Liver (tissue), 9 donors: ENCODE data around the gene AVPR1A. TPM values are rescaled to one million over a fixed set of nuclear protein-coding genes. Genes with fewer than 3 reads are reported as not detected.
"Not testable (repeated sequence)": the region's sequence is repeated elsewhere in the genome, so short reads cannot be mapped to it uniquely, and the experiment has no call there.

ENCODE experiments used
- DNase-seq: peaks from one replicate; pipeline ENCODE4 v3.0.0-alpha.2; 2017; ENCODE audit warnings: low spot score
- H3K27ac ChIP-seq, 2 donors: one replicate each; pipeline ENCODE4 v1.7.0; 2013; ENCODE audit warnings: inconsistent platforms in 2 of 2, low read length in 2 of 2, control low read depth in 1 of 2, low read depth in 1 of 2, mild to moderate bottlenecking in 1 of 2
- H3K27me3 ChIP-seq, 4 donors: one replicate each; pipeline versions ENCODE4 v1.6.1 to v1.7.0; 2013; ENCODE audit warnings: low read length in 3 of 4, inconsistent platforms in 1 of 4, mild to moderate bottlenecking in 1 of 4, moderate library complexity in 1 of 4; ENCODE audit not compliant: control insufficient read depth in 4 of 4, insufficient read depth in 4 of 4
- H3K36me3 ChIP-seq, 4 donors: one replicate each; pipeline versions ENCODE4 v1.6.1 to v1.7.0; 2013; ENCODE audit warnings: low read length in 3 of 4, mild to moderate bottlenecking in 3 of 4, low read depth in 1 of 4, moderate library complexity in 1 of 4; ENCODE audit not compliant: control insufficient read depth in 4 of 4, insufficient read depth in 3 of 4
- H3K4me1 ChIP-seq, 4 donors: one replicate each; pipeline versions ENCODE4 v1.6.1 to v1.7.0; 2013; ENCODE audit warnings: low read length in 3 of 4, mild to moderate bottlenecking in 3 of 4, moderate library complexity in 1 of 4; ENCODE audit not compliant: control insufficient read depth in 4 of 4, insufficient read depth in 4 of 4
- H3K4me3 ChIP-seq, 3 donors: one replicate each; pipeline versions ENCODE4 v1.6.1 to v1.7.0; 2013; ENCODE audit warnings: low read length in 3 of 3, control low read depth in 1 of 3, low read depth in 1 of 3, mild to moderate bottlenecking in 1 of 3
- H3K9ac ChIP-seq, 2 donors: one replicate each; pipeline ENCODE4 v1.7.0; 2013; ENCODE audit warnings: low read length in 2 of 2, mild to moderate bottlenecking in 2 of 2, moderate library complexity in 2 of 2, control low read depth in 1 of 2, low read depth in 1 of 2
- H3K9me3 ChIP-seq, 4 donors: one replicate each; pipeline versions ENCODE4 v1.6.1 to v1.7.0; 2013; ENCODE audit warnings: low read length in 3 of 4; ENCODE audit not compliant: control insufficient read depth in 4 of 4
- ATF3 ChIP-seq: IDR thresholded peaks from 2 replicates; pipeline ENCODE4 v1.6.1; 2016; ENCODE audit warnings: antibody characterized with exemption
- CTCF ChIP-seq: fragments of 150-350 bp; IDR thresholded peaks from 2 replicates; pipeline ENCODE4 v1.5.1; 2017; ENCODE audit warnings: improper control_type of control experiment, low read depth, low read length; ENCODE audit not compliant: missing input control
- EGR1 ChIP-seq, 2 donors: IDR thresholded peaks; 2 replicates each; pipeline ENCODE4 v1.6.1; 2016 to 2018; ENCODE audit warnings: antibody characterized with exemption in 2 of 2, low read depth in 2 of 2
- FOXA1 ChIP-seq: IDR thresholded peaks from 2 replicates; pipeline ENCODE4 v1.6.1; 2016; ENCODE audit warnings: antibody characterized with exemption
- FOXA2 ChIP-seq: IDR thresholded peaks from 2 replicates; pipeline ENCODE4 v1.6.1; 2016; ENCODE audit warnings: antibody characterized with exemption
- GABPA ChIP-seq, 2 donors: IDR thresholded peaks in 1 of 2; conservative IDR thresholded peaks in 1 of 2; 2 replicates each; pipeline ENCODE4 v1.6.1; 2016; ENCODE audit warnings: antibody characterized with exemption in 2 of 2, mild to moderate bottlenecking in 1 of 2, moderate library complexity in 1 of 2
- HNF4A ChIP-seq, 2 donors: conservative IDR thresholded peaks; 2 replicates each; pipeline ENCODE4 v1.6.1; 2016; ENCODE audit warnings: antibody characterized with exemption in 2 of 2, mild to moderate bottlenecking in 2 of 2
- HNF4G ChIP-seq: IDR thresholded peaks from 2 replicates; pipeline ENCODE4 v1.6.1; 2016; ENCODE audit warnings: antibody characterized with exemption
- JUND ChIP-seq, 2 donors: IDR thresholded peaks; 2 replicates each; pipeline ENCODE4 v1.6.1; 2016; ENCODE audit warnings: antibody characterized with exemption in 2 of 2
- MAX ChIP-seq: IDR thresholded peaks from 2 replicates; pipeline ENCODE4 v1.6.1; 2016; ENCODE audit warnings: antibody characterized with exemption
- NR2F2 ChIP-seq: IDR thresholded peaks from 2 replicates; pipeline ENCODE4 v1.6.1; 2016; ENCODE audit warnings: antibody characterized with exemption
- RAD21 ChIP-seq, 2 donors: IDR thresholded peaks; 2 replicates each; pipeline ENCODE4 v1.6.1; 2016; ENCODE audit warnings: antibody characterized with exemption in 2 of 2, mild to moderate bottlenecking in 2 of 2
- REST ChIP-seq: IDR thresholded peaks from 2 replicates; pipeline ENCODE4 v1.6.1; 2016; ENCODE audit warnings: antibody characterized with exemption, mild to moderate bottlenecking
- RXRA ChIP-seq, 2 donors: IDR thresholded peaks; 2 replicates each; pipeline ENCODE4 v1.6.1; 2017 to 2018; ENCODE audit warnings: antibody characterized with exemption in 2 of 2, mild to moderate bottlenecking in 1 of 2
- SP1 ChIP-seq: IDR thresholded peaks from 2 replicates; pipeline ENCODE4 v1.6.1; 2018; ENCODE audit warnings: antibody characterized with exemption, mild to moderate bottlenecking
- TAF1 ChIP-seq: conservative IDR thresholded peaks from 2 replicates; pipeline ENCODE4 v1.6.1; 2016; ENCODE audit warnings: antibody characterized with exemption, mild to moderate bottlenecking
- YY1 ChIP-seq: IDR thresholded peaks from 2 replicates; pipeline ENCODE4 v1.6.1; 2016; ENCODE audit warnings: antibody characterized with exemption, mild to moderate bottlenecking
- ZBTB33 ChIP-seq: IDR thresholded peaks from 2 replicates; pipeline ENCODE4 v1.6.1; 2016; ENCODE audit warnings: antibody characterized with exemption
- WGBS: extraction: QIAGEN DNeasy Blood & Tissue Kit; methylation state at CpG from one replicate; pipeline ENCODE4 v1.1.7; 2013; 5-methylcytosine and 5-hydroxymethylcytosine counted together
- polyA plus RNA-seq, 2 donors: library from polyadenylated mRNA; stranded (reverse) in 1 of 2; unstranded in 1 of 2; fragments of 200-250 nt in 1 of 2; fragments of >200 nt in 1 of 2; fragmentation: Nextera tagmentation in 1 of 2; extraction: Ambion mirVana in 1 of 2; gene quantifications; one replicate each; pipeline versions ENCODE4 v1.2.1 to v1.2.3, GENCODE V29; 2013 to 2015
- total RNA-seq, 2 donors: library from RNA; depleted of rRNA; stranded (reverse); fragments of >200 nt; gene quantifications; one replicate each; pipeline ENCODE4 v1.2.3, GENCODE V29; 2014
- donor health status: healthy.
- donor health status: healthy.
- donor health status: healthy.
- donor health status: healthy.
- donor health status: healthy.

Gene AVPR1A
- total and polyA plus RNA-seq, 4 donors = 0.19 to 233 (median 15.7) TPM

GRCh38 chr12:63179224-63179623 is 28.2 kb upstream of the AVPR1A start (continued):
- no peak for TF ChIP-seq ZBTB33
- no peak for TF ChIP-seq NR2F2

GRCh38 chr12:63170321-63170720 is 19.3 kb upstream of the AVPR1A start:
- H3K27me3 ChIP-seq = no peaks in the 10 kb centered on the region
- no peaks in the 10 kb centered on the region for H3K36me3 ChIP-seq
- TF ChIP-seq GABPA (IDR thresholded peaks at IDR 0.05 in 1 of 2, conservative IDR thresholded peaks at IDR 0.05 in 1 of 2) (no peak), HNF4A (conservative IDR thresholded peaks at IDR 0.05) (peak in 1 of 2 donors; percentile 8)
- no peaks in the 10 kb centered on the region for H3K9me3 ChIP-seq
- H3K4me1 ChIP-seq = peaks cover 0 to 3% (median 0%) of the 10 kb centered on the region in 4 donors
- H3K27ac ChIP-seq = no peak overlapping the region
- no peak for DNase-seq
- H3K4me3 ChIP-seq = no peak overlapping the region
- H3K9ac ChIP-seq = no peak overlapping the region

- DNase-seq, H3K4me1 ChIP-seq, H3K27me3 ChIP-seq, H3K9ac ChIP-seq, H3K4me3 ChIP-seq, H3K36me3 ChIP-seq, H3K9me3 ChIP-seq, H3K27ac ChIP-seq: not testable (repeated sequence)
- WGBS = 80% methylated on average over 6 of the region's 6 CpGs
Observed at GRCh38 chr12:63167741-63168140, 16.7 kb upstream of the AVPR1A start.

GRCh38 chr12:63164911-63165310 is 13.9 kb upstream of the AVPR1A start:
- H3K4me3 ChIP-seq = no peak overlapping the region
- TF ChIP-seq HNF4G = no peak
- no peak for TF ChIP-seq NR2F2
- no peak for TF ChIP-seq MAX
- TF ChIP-seq FOXA1 = no peak
- no peak for TF ChIP-seq GABPA (IDR thresholded peaks at IDR 0.05 in 1 of 2, conservative IDR thresholded peaks at IDR 0.05 in 1 of 2)
- no peak for TF ChIP-seq HNF4A (conservative IDR thresholded peaks at IDR 0.05)
- TF ChIP-seq CTCF = no peak
- no peak for TF ChIP-seq FOXA2
- TF ChIP-seq ATF3 = no peak
- no peak for TF ChIP-seq JUND (IDR thresholded peaks at IDR 0.05)
- TF ChIP-seq REST = no peak
- TF ChIP-seq SP1 = no peak
- TF ChIP-seq RAD21 (IDR thresholded peaks at IDR 0.05) = no peak
- TF ChIP-seq EGR1 (IDR thresholded peaks at IDR 0.05; ENCODE audit: low read depth in 2 of 2) = no peak
- TF ChIP-seq TAF1 = no peak
- no peak for TF ChIP-seq ZBTB33
- no peak for TF ChIP-seq YY1
- no peak for TF ChIP-seq RXRA (IDR thresholded peaks at IDR 0.05)
- no peaks in the 10 kb centered on the region for H3K36me3 ChIP-seq
- H3K27me3 ChIP-seq = no peaks in the 10 kb centered on the region
- no peak for DNase-seq
- no peaks in the 10 kb centered on the region for H3K9me3 ChIP-seq
- peaks cover 0 to 2% (median 0%) of the 10 kb centered on the region in 4 donors for H3K4me1 ChIP-seq
- no peak overlapping the region for H3K9ac ChIP-seq
- no peak overlapping the region for H3K27ac ChIP-seq
- WGBS = 93% methylated on average over 2 of the region's 2 CpGs
